Measurements from ENCODE around the gene LOXL3. TPM values are rescaled to one million over a fixed set of nuclear protein-coding genes. Genes with fewer than 3 reads are reported as not detected.

The LOXL3 gene
- total RNA-seq, 1 donor from 2014 or later: 24.2 TPM

GRCh38 chr2:74500578-74500946 is 53.2 kb downstream of the LOXL3 start:
- no peak overlapping the region for H3K4me3 Mint-ChIP-seq
- DNase-seq (ENCODE audit: low spot score): no peak
- peaks cover 13% of the 10 kb centered on the region for H3K36me3 Mint-ChIP-seq
- H3K36me3 ChIP-seq: no peaks in the 10 kb centered on the region
- H3K27me3 Mint-ChIP-seq (ENCODE audit: insufficient read depth, low read depth): peaks cover 89% of the 10 kb centered on the region
- H3F3A ChIP-seq (ENCODE audit: low read depth): peaks cover 50% of the 10 kb centered on the region
- no peak overlapping the region for H2AFZ ChIP-seq (replicated peaks)
- H3K9me3 ChIP-seq (ENCODE audit: low read depth): no peaks in the 10 kb centered on the region
- H3K27me3 ChIP-seq: peaks cover 100% of the 10 kb centered on the region
- peaks cover 35% of the 10 kb centered on the region for H3K4me1 ChIP-seq
- no peak overlapping the region for H3K27ac Mint-ChIP-seq
- peaks cover 44% of the 10 kb centered on the region for H3K4me1 Mint-ChIP-seq
- no peak overlapping the region for H3K4me3 ChIP-seq
- H3K79me2 ChIP-seq (ENCODE audit: low read depth): peaks cover under 1% of the 10 kb centered on the region
- no peak overlapping the region for H3K4me2 ChIP-seq
- peaks cover 2% of the 10 kb centered on the region for H3K9me3 Mint-ChIP-seq
- H3K27ac ChIP-seq: no peak overlapping the region
- peaks cover 35% of the 10 kb centered on the region for H4K20me1 ChIP-seq (ENCODE audit: low read depth)
- no peak for TF ChIP-seq EZH2phosphoT487 (IDR thresholded peaks at IDR 0.05)
- TF ChIP-seq CTCF (IDR thresholded peaks at IDR 0.05): no peak
- TF ChIP-seq EZH2 (IDR thresholded peaks at IDR 0.05): no peak
- H3K9ac ChIP-seq: no peak overlapping the region

- H3K4me3 Mint-ChIP-seq: peak overlapping the region; percentile 46
- Histone ChIP-seq H3K27ac (no peak overlapping the region), H3K4me1 (peaks cover 35% of the 10 kb centered on the region), H3K9ac (no peak overlapping the region), H2AFZ (replicated peaks) (no peak overlapping the region), H3K9me3 (ENCODE audit: low read depth) (no peaks in the 10 kb centered on the region), H3K4me2 (peak overlapping the region; percentile 91), H3K79me2 (ENCODE audit: low read depth) (no peaks in the 10 kb centered on the region), H3K4me3 (no peak overlapping the region), H3K36me3 (no peaks in the 10 kb centered on the region), H3F3A (ENCODE audit: low read depth) (peaks cover 50% of the 10 kb centered on the region), H4K20me1 (ENCODE audit: low read depth) (peaks cover 35% of the 10 kb centered on the region), H3K27me3 (peaks cover 100% of the 10 kb centered on the region)
- DNase-seq (ENCODE audit: low spot score): no peak
- H3K9me3 Mint-ChIP-seq: peaks cover 2% of the 10 kb centered on the region
- no peak overlapping the region for H3K27ac Mint-ChIP-seq
- H3K36me3 Mint-ChIP-seq: peaks cover 8% of the 10 kb centered on the region
- peaks cover 43% of the 10 kb centered on the region for H3K4me1 Mint-ChIP-seq
- TF ChIP-seq EZH2phosphoT487 (IDR thresholded peaks at IDR 0.05) (no peak), EZH2 (IDR thresholded peaks at IDR 0.05) (no peak), CTCF (IDR thresholded peaks at IDR 0.05) (no peak)
- H3K27me3 Mint-ChIP-seq (ENCODE audit: insufficient read depth, low read depth): peaks cover 89% of the 10 kb centered on the region
These were observed 53.7 kb downstream of the LOXL3 start for GRCh38 chr2:74499940-74500577.

- peaks cover 2% of the 10 kb centered on the region for H3K9me3 Mint-ChIP-seq
- peak; percentile 60 for DNase-seq (ENCODE audit: low spot score)
- no peaks in the 10 kb centered on the region for H3K36me3 ChIP-seq
- peaks cover 35% of the 10 kb centered on the region for H3K4me1 ChIP-seq
- H2AFZ ChIP-seq (replicated peaks): peak within 1 kb of the TSS; percentile 66
- peaks cover 2% of the 10 kb centered on the region for H3K36me3 Mint-ChIP-seq
- no peak within 1 kb of the TSS for H3K9ac ChIP-seq
- H3K79me2 ChIP-seq (ENCODE audit: low read depth): no peaks in the 10 kb centered on the region
- H3K4me1 Mint-ChIP-seq: peaks cover 39% of the 10 kb centered on the region
- H3K4me2 ChIP-seq: peak within 1 kb of the TSS; percentile 91
- peaks cover 35% of the 10 kb centered on the region for H4K20me1 ChIP-seq (ENCODE audit: low read depth)
- H3K27ac ChIP-seq: no peak within 1 kb of the TSS
- peaks cover 100% of the 10 kb centered on the region for H3K27me3 ChIP-seq
- H3F3A ChIP-seq (ENCODE audit: low read depth): peaks cover 47% of the 10 kb centered on the region
- H3K4me3 ChIP-seq: peak within 1 kb of the TSS; percentile 48
- H3K27ac Mint-ChIP-seq: no peak within 1 kb of the TSS
- peak within 1 kb of the TSS; percentile 79 for H3K4me3 Mint-ChIP-seq
- H3K9me3 ChIP-seq (ENCODE audit: low read depth): no peaks in the 10 kb centered on the region
- peaks cover 83% of the 10 kb centered on the region for H3K27me3 Mint-ChIP-seq (ENCODE audit: insufficient read depth, low read depth)
- TF ChIP-seq CTCF (IDR thresholded peaks at IDR 0.05) (no peak), EZH2phosphoT487 (IDR thresholded peaks at IDR 0.05) (peak; percentile 93), EZH2 (IDR thresholded peaks at IDR 0.05) (peak; percentile 88)
These were observed 54.3 kb downstream of the LOXL3 start, which contains the start of gene LBX2 for GRCh38 chr2:74499267-74499939. TSS of gene LBX2 (minus strand) at chr2:74499603. CDS start at chr2:74499537, 66 bp downstream.
